ENCODE measurements around the gene NSUN7. TPM values are rescaled to one million over a fixed set of nuclear protein-coding genes. Genes with fewer than 3 reads are reported as not detected.

Gene NSUN7
- total RNA-seq, 3 donors from 2014 or later: 0.80 to 19.3 (median 9.5) TPM

DNA sequence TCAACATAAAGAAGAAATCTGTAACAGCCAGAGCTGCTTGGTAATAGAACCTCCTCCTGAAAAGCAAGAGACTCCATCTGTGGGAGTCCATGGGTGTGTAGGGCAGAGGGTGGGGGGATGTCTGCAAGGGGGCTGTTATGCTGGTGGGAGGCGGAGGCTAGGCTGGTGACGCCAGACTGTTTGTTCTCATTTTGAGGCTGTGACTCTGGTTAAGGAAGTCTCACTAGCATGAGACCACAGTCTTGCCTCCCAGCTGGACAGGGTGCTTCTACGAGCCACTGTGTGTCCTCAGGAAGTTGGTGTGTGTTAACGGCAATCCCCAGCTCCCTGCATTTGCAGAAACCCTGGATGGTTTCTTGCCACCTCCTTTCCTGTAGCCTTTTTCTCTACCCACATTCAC lies 79.8 kb downstream of the NSUN7 start:
- peaks cover 6% of the 10 kb centered on the region for H3K36me3 ChIP-seq

DNA sequence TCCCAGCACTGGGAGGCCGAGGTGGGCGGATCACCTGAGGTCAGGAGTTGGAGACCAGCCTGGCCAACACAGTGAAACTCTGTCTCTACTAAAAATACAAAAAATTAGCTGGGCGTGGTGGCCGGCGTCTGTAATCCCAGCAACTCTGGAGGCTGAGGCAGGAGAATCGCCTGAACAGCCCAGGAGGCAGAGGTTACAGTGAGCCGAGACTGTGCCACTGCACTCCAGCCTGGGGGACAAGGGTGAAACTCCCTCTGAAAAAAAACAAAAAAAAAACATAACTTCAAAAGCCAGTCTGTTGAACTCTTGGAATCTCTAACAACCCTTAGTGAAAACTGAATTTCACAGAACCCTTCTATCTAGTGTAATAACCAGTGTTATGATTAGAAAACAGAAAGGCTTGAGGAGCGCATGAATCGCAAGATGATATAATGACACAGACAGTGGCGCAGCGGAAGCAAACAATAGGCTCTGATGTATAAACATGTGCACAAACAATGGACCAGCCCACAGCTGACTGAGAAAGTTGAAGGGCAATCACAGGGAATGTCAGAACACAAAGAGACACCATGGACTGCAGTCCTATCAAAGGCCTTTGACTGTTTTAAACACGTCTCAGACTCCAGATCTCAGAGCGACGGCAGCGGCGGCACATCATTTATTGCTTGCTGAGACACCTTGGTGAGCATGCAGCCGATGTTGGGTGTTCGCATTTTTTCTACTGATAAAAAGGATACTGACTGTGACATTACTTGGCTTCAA lies 81.6 kb downstream of the NSUN7 start:
- Histone ChIP-seq H3K36me3 (no peaks in the 10 kb centered on the region), H3K4me3 (no peak overlapping the region), H3K9me3 (no peaks in the 10 kb centered on the region), H3K27ac (no peak overlapping the region), H3K4me1 (no peaks in the 10 kb centered on the region), H3K27me3 (no peaks in the 10 kb centered on the region)
- no peak for DNase-seq (ENCODE audit: low spot score in 2 of 2)
- intact Hi-C loops (cut with DNase I; ENCODE audit: low total_unique reads): no loop called here
- TF ChIP-seq, protein P1, sequence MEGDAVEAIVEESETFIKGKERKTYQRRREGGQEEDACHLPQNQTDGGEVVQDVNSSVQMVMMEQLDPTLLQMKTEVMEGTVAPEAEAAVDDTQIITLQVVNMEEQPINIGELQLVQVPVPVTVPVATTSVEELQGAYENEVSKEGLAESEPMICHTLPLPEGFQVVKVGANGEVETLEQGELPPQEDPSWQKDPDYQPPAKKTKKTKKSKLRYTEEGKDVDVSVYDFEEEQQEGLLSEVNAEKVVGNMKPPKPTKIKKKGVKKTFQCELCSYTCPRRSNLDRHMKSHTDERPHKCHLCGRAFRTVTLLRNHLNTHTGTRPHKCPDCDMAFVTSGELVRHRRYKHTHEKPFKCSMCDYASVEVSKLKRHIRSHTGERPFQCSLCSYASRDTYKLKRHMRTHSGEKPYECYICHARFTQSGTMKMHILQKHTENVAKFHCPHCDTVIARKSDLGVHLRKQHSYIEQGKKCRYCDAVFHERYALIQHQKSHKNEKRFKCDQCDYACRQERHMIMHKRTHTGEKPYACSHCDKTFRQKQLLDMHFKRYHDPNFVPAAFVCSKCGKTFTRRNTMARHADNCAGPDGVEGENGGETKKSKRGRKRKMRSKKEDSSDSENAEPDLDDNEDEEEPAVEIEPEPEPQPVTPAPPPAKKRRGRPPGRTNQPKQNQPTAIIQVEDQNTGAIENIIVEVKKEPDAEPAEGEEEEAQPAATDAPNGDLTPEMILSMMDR (IDR thresholded peaks at IDR 0.05): no peak
- TF ChIP-seq POLR2AphosphoS5 (IDR thresholded peaks at IDR 0.05) (no peak), POLR2A (IDR thresholded peaks at IDR 0.05) (no peak)

More for the DNA sequence above, 79.8 kb downstream of the NSUN7 start:
- H3K9me3 ChIP-seq: no peaks in the 10 kb centered on the region
- TF ChIP-seq POLR2A (IDR thresholded peaks at IDR 0.05): no peak
- TF ChIP-seq, protein P1 (IDR thresholded peaks at IDR 0.05): no peak
- no peak for TF ChIP-seq POLR2AphosphoS5 (IDR thresholded peaks at IDR 0.05)
- H3K27me3 ChIP-seq: no peaks in the 10 kb centered on the region
- no peak overlapping the region for H3K27ac ChIP-seq
- no peak for DNase-seq (ENCODE audit: low spot score in 2 of 2)
- H3K4me1 ChIP-seq: no peaks in the 10 kb centered on the region
- intact Hi-C loops (cut with DNase I; ENCODE audit: low total_unique reads): no loop called here
- H3K4me3 ChIP-seq: no peak overlapping the region

DNA sequence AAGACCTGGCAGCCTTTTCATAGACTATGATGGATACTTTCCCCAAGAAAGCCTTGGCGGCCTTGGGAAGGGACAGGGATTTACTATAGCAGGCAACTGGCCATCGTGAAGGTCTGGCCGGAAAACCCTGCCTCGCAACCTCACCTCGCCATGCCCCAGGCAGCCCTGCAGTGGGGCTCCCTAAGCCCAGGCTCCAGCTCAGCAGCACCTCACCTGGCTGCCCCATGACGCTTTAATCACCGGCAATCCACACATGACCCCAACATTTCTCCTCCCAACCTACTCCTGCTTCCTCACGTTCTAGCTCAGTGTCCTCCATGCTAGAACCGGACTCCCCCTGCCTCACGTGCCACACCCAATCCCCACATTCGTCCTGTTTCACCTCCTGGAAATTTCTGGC lies 82.4 kb downstream of the NSUN7 start:
- Histone ChIP-seq H3K4me3 (no peak overlapping the region), H3K27me3 (no peaks in the 10 kb centered on the region), H3K4me1 (no peaks in the 10 kb centered on the region), H3K27ac (no peak overlapping the region), H3K36me3 (no peaks in the 10 kb centered on the region), H3K9me3 (no peaks in the 10 kb centered on the region)
- TF ChIP-seq POLR2AphosphoS5 (IDR thresholded peaks at IDR 0.05): no peak
- TF ChIP-seq, protein P1 (IDR thresholded peaks at IDR 0.05): no peak
- TF ChIP-seq POLR2A (IDR thresholded peaks at IDR 0.05): no peak
- DNase-seq (ENCODE audit: low spot score in 2 of 2): no peak
- intact Hi-C loops (cut with DNase I; ENCODE audit: low total_unique reads): no loop called here

DNA sequence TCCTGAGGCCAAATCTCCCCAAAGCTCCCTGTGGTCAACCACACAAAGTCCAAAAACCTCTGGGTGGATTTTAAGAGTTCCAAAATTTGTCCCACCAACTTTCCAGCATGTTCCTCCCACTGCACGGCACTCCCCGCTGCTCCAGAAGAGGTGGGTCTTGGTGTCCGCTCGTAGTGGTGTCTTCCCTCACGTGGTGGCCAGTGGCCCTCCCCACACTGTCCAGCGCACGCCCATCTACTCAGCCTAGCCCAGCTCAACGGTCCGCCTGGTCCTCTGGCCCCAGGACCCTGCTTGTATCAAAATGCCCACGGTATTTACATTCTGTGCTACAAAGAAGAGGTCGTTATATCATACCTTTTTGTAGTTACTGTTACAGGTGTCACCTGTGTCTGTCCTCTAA lies 83.5 kb downstream of the NSUN7 start:
- intact Hi-C loops (cut with DNase I; ENCODE audit: low total_unique reads): no loop called here
- Histone ChIP-seq H3K27me3 (no peaks in the 10 kb centered on the region), H3K4me1 (no peaks in the 10 kb centered on the region), H3K36me3 (no peaks in the 10 kb centered on the region), H3K27ac (no peak overlapping the region), H3K9me3 (no peaks in the 10 kb centered on the region), H3K4me3 (no peak overlapping the region)
- DNase-seq (ENCODE audit: low spot score in 2 of 2): no peak
- no peak for TF ChIP-seq POLR2AphosphoS5 (IDR thresholded peaks at IDR 0.05)
- TF ChIP-seq POLR2A (IDR thresholded peaks at IDR 0.05): no peak
- TF ChIP-seq, protein P1 (IDR thresholded peaks at IDR 0.05): no peak

DNA sequence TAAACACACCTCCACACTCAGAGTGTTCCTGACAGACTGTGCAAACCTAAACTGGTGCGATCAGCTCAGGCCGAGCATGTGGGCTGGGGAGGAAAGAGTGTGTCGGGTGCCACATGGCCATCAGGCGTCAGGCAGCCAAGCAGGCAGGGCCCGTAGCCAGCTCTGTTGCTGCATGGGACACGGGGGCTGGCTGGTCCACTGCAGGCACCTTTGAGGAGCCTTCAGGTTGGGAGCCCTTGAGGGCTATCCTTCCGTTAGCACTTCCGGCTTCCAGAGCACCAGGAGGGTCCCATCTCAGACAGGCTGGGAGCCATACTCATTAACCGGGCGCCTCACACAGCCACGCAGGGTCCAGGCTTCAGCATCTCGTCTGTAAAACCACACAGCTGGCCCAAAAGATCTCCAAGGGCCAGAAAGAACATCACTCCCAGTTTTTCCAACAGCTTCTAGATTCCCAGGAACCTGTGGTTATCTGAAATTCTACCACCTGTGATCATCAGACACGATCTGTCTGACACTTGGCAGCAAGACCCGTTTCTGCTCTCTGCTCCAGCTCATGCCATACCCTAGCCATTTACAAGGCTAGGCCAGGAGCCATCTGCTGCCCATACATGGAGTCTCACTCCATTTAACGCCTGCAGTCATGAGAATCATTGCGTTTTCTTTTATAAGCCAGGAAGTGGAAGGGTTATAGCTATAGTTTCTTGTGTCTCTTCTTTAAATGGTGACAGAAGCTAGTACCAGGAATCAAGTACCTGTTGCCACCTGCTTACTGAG lies 87.5 kb downstream of the NSUN7 start:
- no peak overlapping the region for H3K27ac ChIP-seq
- no peak overlapping the region for H3K4me3 ChIP-seq

More for the DNA sequence above, 87.5 kb downstream of the NSUN7 start:
- H3K9me3 ChIP-seq: no peaks in the 10 kb centered on the region
- no peaks in the 10 kb centered on the region for H3K27me3 ChIP-seq
- DNase-seq (ENCODE audit: low spot score in 2 of 2): no peak
- no peaks in the 10 kb centered on the region for H3K4me1 ChIP-seq
- intact Hi-C loops (cut with DNase I; ENCODE audit: low total_unique reads): no loop called here
- TF ChIP-seq, protein P1 (IDR thresholded peaks at IDR 0.05): no peak
- TF ChIP-seq POLR2AphosphoS5 (IDR thresholded peaks at IDR 0.05) (no peak), POLR2A (IDR thresholded peaks at IDR 0.05) (no peak)
- no peaks in the 10 kb centered on the region for H3K36me3 ChIP-seq
